HCT116 (cell line): ENCODE measurements around the gene CA10.

ENCODE experiments used
- CEBPB ChIP-seq: IDR thresholded peaks from 2 replicates; pipeline ENCODE4 v1.6.1; 2012; ENCODE audit warnings: low read depth
- CTCF ChIP-seq, 3 experiments: fragments of 200-600 bp in 1 of 3; sonication (generic) in 1 of 3; IDR thresholded peaks in 2 of 3; conservative IDR thresholded peaks in 1 of 3; 2 replicates each; pipeline ENCODE4 v1.5.1; 2012 to 2017; ENCODE audit warnings: low read depth in 2 of 3, low read length in 2 of 3, antibody characterized with exemption in 1 of 3, borderline replicate concordance in 1 of 3, control low read depth in 1 of 3, mild to moderate bottlenecking in 1 of 3, mixed read lengths in 1 of 3, mixed run types in 1 of 3, moderate library complexity in 1 of 3; ENCODE audit not compliant: insufficient read depth in 1 of 3
- EGR1 ChIP-seq: IDR thresholded peaks from 2 replicates; pipeline ENCODE4 v1.6.1; 2012; ENCODE audit warnings: low read depth
- EZH2 ChIP-seq: fragments of 200-600 bp; sonication (generic); IDR thresholded peaks from 2 replicates; pipeline ENCODE4 v1.6.1; 2017; ENCODE audit warnings: antibody characterized with exemption, mixed run types
- EZH2phosphoT487 ChIP-seq: fragments of 200-600 bp; IDR thresholded peaks from 2 replicates; pipeline ENCODE4 v1.6.1; 2018; ENCODE audit warnings: antibody characterized with exemption, borderline replicate concordance
- JUND ChIP-seq: IDR thresholded peaks from 2 replicates; pipeline ENCODE4 v1.6.1; 2012
- POLR2A ChIP-seq: IDR thresholded peaks from 2 replicates; pipeline ENCODE4 v1.7.0; 2011; ENCODE audit warnings: borderline replicate concordance; ENCODE audit not compliant: insufficient read depth, insufficient read length; ENCODE audit errors: extremely low read depth
- POLR2AphosphoS5 ChIP-seq: IDR thresholded peaks from 2 replicates; pipeline ENCODE4 v1.6.1; 2011; ENCODE audit warnings: mild to moderate bottlenecking, low read depth, low read length, moderate library complexity
- SIN3A ChIP-seq: IDR thresholded peaks from 2 replicates; pipeline ENCODE4 v1.6.1; 2012; ENCODE audit warnings: low read depth
- YY1 ChIP-seq: IDR thresholded peaks from 2 replicates; pipeline ENCODE4 v1.6.1; 2011; ENCODE audit warnings: low read length, low read depth, moderate library complexity, mild to moderate bottlenecking; ENCODE audit not compliant: insufficient replicate concordance; ENCODE audit errors: extremely low read depth
- TF ChIP-seq, protein P1 (sequence below): IDR thresholded peaks from 2 replicates; pipeline ENCODE4 v1.6.1; 2012; ENCODE audit warnings: low read depth
- TF ChIP-seq, protein P2 (sequence below): IDR thresholded peaks from 2 replicates; pipeline ENCODE4 v1.6.1; 2012
- TF ChIP-seq, protein P3 (sequence below): IDR thresholded peaks from 2 replicates; pipeline ENCODE4 v1.6.1; 2011; ENCODE audit warnings: mild to moderate bottlenecking, low read length, moderate library complexity; ENCODE audit not compliant: insufficient replicate concordance; ENCODE audit errors: extremely low read depth

DNA sequence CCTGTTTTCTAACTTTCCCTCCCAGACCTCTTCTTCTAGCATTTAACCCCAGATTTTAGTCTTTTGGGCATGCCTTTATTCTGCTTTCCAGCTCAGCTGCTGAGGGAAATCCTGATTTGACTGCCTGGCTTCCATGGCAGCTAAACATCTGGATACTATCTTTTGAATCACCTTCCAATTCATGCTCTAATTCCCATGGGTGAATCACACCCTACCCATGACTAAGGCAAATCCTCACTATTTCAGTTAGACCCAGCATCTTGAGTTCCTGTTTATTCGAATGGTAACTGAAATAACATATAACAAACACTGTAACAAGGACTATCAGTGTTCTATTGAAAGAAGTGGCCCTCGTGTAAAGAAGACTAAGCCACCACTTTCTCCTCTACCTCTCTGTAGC, 29.8 kb downstream of the CA10 start:
- no peak for TF ChIP-seq CTCF (IDR thresholded peaks at IDR 0.05 in 2 of 3, conservative IDR thresholded peaks at IDR 0.05 in 1 of 3; ENCODE audit: borderline replicate concordance in 1 of 3, insufficient read depth in 1 of 3, low read depth in 2 of 3, low read length in 2 of 3)
- no peak for TF ChIP-seq POLR2A
- no peak for TF ChIP-seq SIN3A
- no peak for TF ChIP-seq EZH2phosphoT487
- TF ChIP-seq, protein P1, sequence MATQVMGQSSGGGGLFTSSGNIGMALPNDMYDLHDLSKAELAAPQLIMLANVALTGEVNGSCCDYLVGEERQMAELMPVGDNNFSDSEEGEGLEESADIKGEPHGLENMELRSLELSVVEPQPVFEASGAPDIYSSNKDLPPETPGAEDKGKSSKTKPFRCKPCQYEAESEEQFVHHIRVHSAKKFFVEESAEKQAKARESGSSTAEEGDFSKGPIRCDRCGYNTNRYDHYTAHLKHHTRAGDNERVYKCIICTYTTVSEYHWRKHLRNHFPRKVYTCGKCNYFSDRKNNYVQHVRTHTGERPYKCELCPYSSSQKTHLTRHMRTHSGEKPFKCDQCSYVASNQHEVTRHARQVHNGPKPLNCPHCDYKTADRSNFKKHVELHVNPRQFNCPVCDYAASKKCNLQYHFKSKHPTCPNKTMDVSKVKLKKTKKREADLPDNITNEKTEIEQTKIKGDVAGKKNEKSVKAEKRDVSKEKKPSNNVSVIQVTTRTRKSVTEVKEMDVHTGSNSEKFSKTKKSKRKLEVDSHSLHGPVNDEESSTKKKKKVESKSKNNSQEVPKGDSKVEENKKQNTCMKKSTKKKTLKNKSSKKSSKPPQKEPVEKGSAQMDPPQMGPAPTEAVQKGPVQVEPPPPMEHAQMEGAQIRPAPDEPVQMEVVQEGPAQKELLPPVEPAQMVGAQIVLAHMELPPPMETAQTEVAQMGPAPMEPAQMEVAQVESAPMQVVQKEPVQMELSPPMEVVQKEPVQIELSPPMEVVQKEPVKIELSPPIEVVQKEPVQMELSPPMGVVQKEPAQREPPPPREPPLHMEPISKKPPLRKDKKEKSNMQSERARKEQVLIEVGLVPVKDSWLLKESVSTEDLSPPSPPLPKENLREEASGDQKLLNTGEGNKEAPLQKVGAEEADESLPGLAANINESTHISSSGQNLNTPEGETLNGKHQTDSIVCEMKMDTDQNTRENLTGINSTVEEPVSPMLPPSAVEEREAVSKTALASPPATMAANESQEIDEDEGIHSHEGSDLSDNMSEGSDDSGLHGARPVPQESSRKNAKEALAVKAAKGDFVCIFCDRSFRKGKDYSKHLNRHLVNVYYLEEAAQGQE, result no peak
- TF ChIP-seq, protein P2, sequence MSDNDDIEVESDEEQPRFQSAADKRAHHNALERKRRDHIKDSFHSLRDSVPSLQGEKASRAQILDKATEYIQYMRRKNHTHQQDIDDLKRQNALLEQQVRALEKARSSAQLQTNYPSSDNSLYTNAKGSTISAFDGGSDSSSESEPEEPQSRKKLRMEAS, result no peak
- TF ChIP-seq EZH2, result no peak
- no peak for TF ChIP-seq EGR1
- no peak for TF ChIP-seq CEBPB
- TF ChIP-seq JUND, result no peak
- TF ChIP-seq POLR2AphosphoS5, result no peak
- TF ChIP-seq, protein P3, sequence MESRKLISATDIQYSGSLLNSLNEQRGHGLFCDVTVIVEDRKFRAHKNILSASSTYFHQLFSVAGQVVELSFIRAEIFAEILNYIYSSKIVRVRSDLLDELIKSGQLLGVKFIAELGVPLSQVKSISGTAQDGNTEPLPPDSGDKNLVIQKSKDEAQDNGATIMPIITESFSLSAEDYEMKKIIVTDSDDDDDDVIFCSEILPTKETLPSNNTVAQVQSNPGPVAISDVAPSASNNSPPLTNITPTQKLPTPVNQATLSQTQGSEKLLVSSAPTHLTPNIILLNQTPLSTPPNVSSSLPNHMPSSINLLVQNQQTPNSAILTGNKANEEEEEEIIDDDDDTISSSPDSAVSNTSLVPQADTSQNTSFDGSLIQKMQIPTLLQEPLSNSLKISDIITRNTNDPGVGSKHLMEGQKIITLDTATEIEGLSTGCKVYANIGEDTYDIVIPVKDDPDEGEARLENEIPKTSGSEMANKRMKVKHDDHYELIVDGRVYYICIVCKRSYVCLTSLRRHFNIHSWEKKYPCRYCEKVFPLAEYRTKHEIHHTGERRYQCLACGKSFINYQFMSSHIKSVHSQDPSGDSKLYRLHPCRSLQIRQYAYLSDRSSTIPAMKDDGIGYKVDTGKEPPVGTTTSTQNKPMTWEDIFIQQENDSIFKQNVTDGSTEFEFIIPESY, result no peak
- TF ChIP-seq YY1, result no peak
